Parathyroid adenoma (tissue), 2 donors: Measurements from ENCODE around the gene MEI4.
A peak's percentile ranks its signal among the peaks of the same experiment; 100 is the strongest.

Experiments used
- H2AFZ ChIP-seq: fragments of 300-600 bp; sonication (generic); one replicate; pipeline ENCODE4 v1.7.0; 2017; ENCODE audit warnings: antibody characterized with exemption, mild to moderate bottlenecking
- H3K27ac ChIP-seq: fragments of 300-600 bp; sonication (generic); one replicate; pipeline ENCODE4 v1.7.0; 2017
- H3K27me3 ChIP-seq: fragments of 300-600 bp; sonication (generic); one replicate; pipeline ENCODE4 v1.7.0; 2017; ENCODE audit warnings: low read length; ENCODE audit not compliant: control insufficient read depth, insufficient read depth
- H3K36me3 ChIP-seq: fragments of 300-600 bp; sonication (generic); one replicate; pipeline ENCODE4 v1.7.0; 2017; ENCODE audit warnings: low read length; ENCODE audit not compliant: control insufficient read depth, insufficient read depth
- H3K4me1 ChIP-seq: fragments of 300-600 bp; sonication (generic); one replicate; pipeline ENCODE4 v1.7.0; 2017; ENCODE audit warnings: control low read depth
- H3K4me2 ChIP-seq: fragments of 300-600 bp; sonication (generic); one replicate; pipeline ENCODE4 v1.7.0; 2017; ENCODE audit warnings: low read length
- H3K4me3 ChIP-seq: fragments of 300-600 bp; sonication (generic); one replicate; pipeline ENCODE4 v1.7.0; 2017; ENCODE audit warnings: low read depth, low read length
- H3K79me2 ChIP-seq: fragments of 300-600 bp; sonication (generic); one replicate; pipeline ENCODE4 v1.7.0; 2017; ENCODE audit warnings: control low read depth
- H3K9ac ChIP-seq: fragments of 300-600 bp; sonication (generic); one replicate; pipeline ENCODE4 v1.7.0; 2017; ENCODE audit warnings: mild to moderate bottlenecking
- H3K9me3 ChIP-seq: fragments of 300-600 bp; sonication (generic); one replicate; pipeline ENCODE4 v1.7.0; 2017; ENCODE audit warnings: low read length; ENCODE audit not compliant: control insufficient read depth
- CTCF ChIP-seq: fragments of 300-600 bp; sonication (generic); IDR thresholded peaks from one replicate; pipeline ENCODE4 v1.7.0; 2017; ENCODE audit warnings: antibody characterized with exemption, mild to moderate bottlenecking
- donor health status: primary hyperparathyroidism.

The MEI4 gene

GRCh38 chr6:77620278-77620882 is 32.5 kb upstream of the MEI4 start:
- peak; percentile 43 for TF ChIP-seq CTCF
- H3K4me3 ChIP-seq, result no peak overlapping the region
- H3K27me3 ChIP-seq, result no peaks in the 10 kb centered on the region
- no peaks in the 10 kb centered on the region for H3K79me2 ChIP-seq
- H3K4me2 ChIP-seq, result no peak overlapping the region
- H3K9me3 ChIP-seq, result no peaks in the 10 kb centered on the region
- H3K9ac ChIP-seq, result no peak overlapping the region
- H3K27ac ChIP-seq, result no peak overlapping the region
- H3K4me1 ChIP-seq, result no peaks in the 10 kb centered on the region
- no peaks in the 10 kb centered on the region for H3K36me3 ChIP-seq
- no peak overlapping the region for H2AFZ ChIP-seq

GRCh38 chr6:77624515-77624914 is 28.3 kb upstream of the MEI4 start:
- H3K4me2 ChIP-seq, result no peak overlapping the region
- no peaks in the 10 kb centered on the region for H3K27me3 ChIP-seq
- H2AFZ ChIP-seq, result no peak overlapping the region
- no peak overlapping the region for H3K27ac ChIP-seq
- TF ChIP-seq CTCF, result no peak
- H3K9ac ChIP-seq, result no peak overlapping the region
- no peaks in the 10 kb centered on the region for H3K79me2 ChIP-seq
- no peak overlapping the region for H3K4me3 ChIP-seq
- H3K9me3 ChIP-seq, result no peaks in the 10 kb centered on the region
- no peaks in the 10 kb centered on the region for H3K36me3 ChIP-seq
- H3K4me1 ChIP-seq, result no peaks in the 10 kb centered on the region

- no peaks in the 10 kb centered on the region for H3K36me3 ChIP-seq
- H3K79me2 ChIP-seq, result no peaks in the 10 kb centered on the region
- H3K4me2 ChIP-seq, result no peak overlapping the region
Observed at GRCh38 chr6:77626426-77626825, 26.4 kb upstream of the MEI4 start.

GRCh38 chr6:77630014-77630413 is 22.8 kb upstream of the MEI4 start:
- Histone ChIP-seq H3K9me3 (no peaks in the 10 kb centered on the region), H3K27ac (no peak overlapping the region), H3K4me3 (no peak overlapping the region), H3K36me3 (no peaks in the 10 kb centered on the region), H3K9ac (no peak overlapping the region), H3K79me2 (no peaks in the 10 kb centered on the region), H3K4me2 (no peak overlapping the region), H3K4me1 (no peaks in the 10 kb centered on the region), H3K27me3 (no peaks in the 10 kb centered on the region), H2AFZ (no peak overlapping the region)
- no peak for TF ChIP-seq CTCF

More at GRCh38 chr6:77626426-77626825, 26.4 kb upstream of the MEI4 start:
- no peaks in the 10 kb centered on the region for H3K4me1 ChIP-seq
- H2AFZ ChIP-seq, result no peak overlapping the region
- no peaks in the 10 kb centered on the region for H3K9me3 ChIP-seq
- no peak overlapping the region for H3K27ac ChIP-seq
- no peak overlapping the region for H3K9ac ChIP-seq
- H3K27me3 ChIP-seq, result no peaks in the 10 kb centered on the region
- H3K4me3 ChIP-seq, result no peak overlapping the region
- no peak for TF ChIP-seq CTCF

GRCh38 chr6:77633471-77633870 is 19.4 kb upstream of the MEI4 start:
- H3K79me2 ChIP-seq, result no peaks in the 10 kb centered on the region
- no peaks in the 10 kb centered on the region for H3K36me3 ChIP-seq
- H2AFZ ChIP-seq, result no peak overlapping the region
- no peak overlapping the region for H3K27ac ChIP-seq
- H3K27me3 ChIP-seq, result no peaks in the 10 kb centered on the region
- H3K9me3 ChIP-seq, result no peaks in the 10 kb centered on the region
- no peak overlapping the region for H3K4me2 ChIP-seq
- no peak for TF ChIP-seq CTCF
- no peak overlapping the region for H3K9ac ChIP-seq
- H3K4me1 ChIP-seq, result no peaks in the 10 kb centered on the region
- no peak overlapping the region for H3K4me3 ChIP-seq
